Panc1 (cell line): ENCODE results near the gene KASH5.

ENCODE experiments used
- POLR2AphosphoS5 ChIP-seq: IDR thresholded peaks from 2 replicates; pipeline ENCODE4 v1.6.1; 2012; ENCODE audit warnings: mild to moderate bottlenecking, low read depth, low read length, moderate library complexity
- SIN3A ChIP-seq: IDR thresholded peaks from 2 replicates; pipeline ENCODE4 v1.6.1; 2012; ENCODE audit warnings: low read depth, mild to moderate bottlenecking, low read length, moderate library complexity, borderline replicate concordance; ENCODE audit not compliant: insufficient read depth
- TCF7L2 ChIP-seq: IDR thresholded peaks from 2 replicates; pipeline ENCODE4 v1.6.1; 2011; ENCODE audit warnings: mild to moderate bottlenecking, low read depth, low read length, inconsistent platforms
- TF ChIP-seq, protein P1 (sequence below): fragments of 450-650 bp; IDR thresholded peaks from 2 replicates; pipeline ENCODE4 v1.5.1; 2017; ENCODE audit warnings: mild to moderate bottlenecking
- TF ChIP-seq, protein P2 (sequence below), 2 experiments: IDR thresholded peaks; 2 replicates each; pipeline ENCODE4 v1.6.1; 2011 to 2012; ENCODE audit warnings: low read depth in 2 of 2, control low read depth in 1 of 2, low read length in 1 of 2, mild to moderate bottlenecking in 1 of 2, moderate library complexity in 1 of 2; ENCODE audit not compliant: insufficient read depth in 1 of 2

- TF ChIP-seq POLR2AphosphoS5 (no peak), SIN3A (no peak), TCF7L2 (no peak)
- TF ChIP-seq, protein P1, sequence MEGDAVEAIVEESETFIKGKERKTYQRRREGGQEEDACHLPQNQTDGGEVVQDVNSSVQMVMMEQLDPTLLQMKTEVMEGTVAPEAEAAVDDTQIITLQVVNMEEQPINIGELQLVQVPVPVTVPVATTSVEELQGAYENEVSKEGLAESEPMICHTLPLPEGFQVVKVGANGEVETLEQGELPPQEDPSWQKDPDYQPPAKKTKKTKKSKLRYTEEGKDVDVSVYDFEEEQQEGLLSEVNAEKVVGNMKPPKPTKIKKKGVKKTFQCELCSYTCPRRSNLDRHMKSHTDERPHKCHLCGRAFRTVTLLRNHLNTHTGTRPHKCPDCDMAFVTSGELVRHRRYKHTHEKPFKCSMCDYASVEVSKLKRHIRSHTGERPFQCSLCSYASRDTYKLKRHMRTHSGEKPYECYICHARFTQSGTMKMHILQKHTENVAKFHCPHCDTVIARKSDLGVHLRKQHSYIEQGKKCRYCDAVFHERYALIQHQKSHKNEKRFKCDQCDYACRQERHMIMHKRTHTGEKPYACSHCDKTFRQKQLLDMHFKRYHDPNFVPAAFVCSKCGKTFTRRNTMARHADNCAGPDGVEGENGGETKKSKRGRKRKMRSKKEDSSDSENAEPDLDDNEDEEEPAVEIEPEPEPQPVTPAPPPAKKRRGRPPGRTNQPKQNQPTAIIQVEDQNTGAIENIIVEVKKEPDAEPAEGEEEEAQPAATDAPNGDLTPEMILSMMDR = no peak
- TF ChIP-seq, protein P2, sequence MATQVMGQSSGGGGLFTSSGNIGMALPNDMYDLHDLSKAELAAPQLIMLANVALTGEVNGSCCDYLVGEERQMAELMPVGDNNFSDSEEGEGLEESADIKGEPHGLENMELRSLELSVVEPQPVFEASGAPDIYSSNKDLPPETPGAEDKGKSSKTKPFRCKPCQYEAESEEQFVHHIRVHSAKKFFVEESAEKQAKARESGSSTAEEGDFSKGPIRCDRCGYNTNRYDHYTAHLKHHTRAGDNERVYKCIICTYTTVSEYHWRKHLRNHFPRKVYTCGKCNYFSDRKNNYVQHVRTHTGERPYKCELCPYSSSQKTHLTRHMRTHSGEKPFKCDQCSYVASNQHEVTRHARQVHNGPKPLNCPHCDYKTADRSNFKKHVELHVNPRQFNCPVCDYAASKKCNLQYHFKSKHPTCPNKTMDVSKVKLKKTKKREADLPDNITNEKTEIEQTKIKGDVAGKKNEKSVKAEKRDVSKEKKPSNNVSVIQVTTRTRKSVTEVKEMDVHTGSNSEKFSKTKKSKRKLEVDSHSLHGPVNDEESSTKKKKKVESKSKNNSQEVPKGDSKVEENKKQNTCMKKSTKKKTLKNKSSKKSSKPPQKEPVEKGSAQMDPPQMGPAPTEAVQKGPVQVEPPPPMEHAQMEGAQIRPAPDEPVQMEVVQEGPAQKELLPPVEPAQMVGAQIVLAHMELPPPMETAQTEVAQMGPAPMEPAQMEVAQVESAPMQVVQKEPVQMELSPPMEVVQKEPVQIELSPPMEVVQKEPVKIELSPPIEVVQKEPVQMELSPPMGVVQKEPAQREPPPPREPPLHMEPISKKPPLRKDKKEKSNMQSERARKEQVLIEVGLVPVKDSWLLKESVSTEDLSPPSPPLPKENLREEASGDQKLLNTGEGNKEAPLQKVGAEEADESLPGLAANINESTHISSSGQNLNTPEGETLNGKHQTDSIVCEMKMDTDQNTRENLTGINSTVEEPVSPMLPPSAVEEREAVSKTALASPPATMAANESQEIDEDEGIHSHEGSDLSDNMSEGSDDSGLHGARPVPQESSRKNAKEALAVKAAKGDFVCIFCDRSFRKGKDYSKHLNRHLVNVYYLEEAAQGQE (IDR thresholded peaks at IDR 0.05; ENCODE audit: insufficient read depth in 1 of 2, low read depth in 2 of 2, low read length in 1 of 2) = no peak
These were observed 50.2 kb downstream of the KASH5 start for GRCh38 chr19:49438261-49438660.
